ENCODE measurements around the gene GMCL2. TPM values are rescaled to one million over a fixed set of nuclear protein-coding genes. Genes with fewer than 3 reads are reported as not detected.

The GMCL2 gene
- total and polyA plus RNA-seq, 8 donors: 0.06 TPM; not detected in 7

DNA sequence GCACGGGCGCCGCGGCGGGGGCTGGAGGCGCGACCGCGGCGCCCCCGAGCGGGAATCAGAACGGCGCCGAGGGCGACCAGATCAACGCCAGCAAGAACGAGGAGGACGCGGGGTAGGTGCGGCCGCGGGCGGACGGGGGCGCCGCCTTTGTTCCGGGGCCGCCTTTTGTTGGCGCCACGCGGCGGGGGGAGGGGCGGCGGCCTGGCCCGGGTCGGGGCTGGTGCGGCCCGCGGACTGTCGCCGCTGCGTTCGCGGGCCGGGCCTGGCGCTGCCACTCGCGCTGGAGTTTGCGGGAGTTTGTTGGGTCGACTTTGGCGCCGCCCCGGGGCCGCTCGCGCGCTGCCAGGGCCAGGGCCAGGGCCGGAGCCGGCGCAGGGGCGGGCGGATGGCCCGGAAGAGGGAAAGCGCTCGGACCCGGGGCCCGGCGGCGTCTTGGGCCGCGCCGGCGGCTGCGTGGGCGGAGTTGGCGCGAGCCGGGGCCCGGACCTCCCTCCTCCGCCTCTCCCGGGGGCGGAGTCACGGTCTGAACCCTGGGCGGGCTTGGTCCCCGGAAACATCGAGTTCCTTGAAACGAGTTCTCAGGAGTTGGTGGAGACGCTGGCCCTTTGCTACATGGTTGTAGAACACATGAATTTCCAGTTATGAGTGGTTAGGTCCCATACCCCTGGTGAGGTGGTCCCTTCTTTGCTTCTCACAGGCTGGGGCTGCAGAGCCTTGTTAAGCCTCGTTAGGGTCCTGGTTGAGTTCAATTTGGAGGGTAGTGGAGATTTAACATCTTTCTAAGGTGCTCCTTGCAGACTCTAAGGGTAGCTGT is 18.0 kb upstream of the GMCL2 start:
- DNase-seq (peak; percentile 54 to 96 (median 82)), ATAC-seq (peak; percentile 73)
- peaks cover 0 to 42% of the 10 kb centered on the region in 2 donors for H3K36me3 ChIP-seq
- peak overlapping the region; percentile 84 to 86 for H3K4me3 ChIP-seq
- no peaks in the 10 kb centered on the region for H3K9me3 ChIP-seq
- peaks cover 24 to 54% of the 10 kb centered on the region in 2 donors for H3K4me1 ChIP-seq
- TF ChIP-seq, protein P1, sequence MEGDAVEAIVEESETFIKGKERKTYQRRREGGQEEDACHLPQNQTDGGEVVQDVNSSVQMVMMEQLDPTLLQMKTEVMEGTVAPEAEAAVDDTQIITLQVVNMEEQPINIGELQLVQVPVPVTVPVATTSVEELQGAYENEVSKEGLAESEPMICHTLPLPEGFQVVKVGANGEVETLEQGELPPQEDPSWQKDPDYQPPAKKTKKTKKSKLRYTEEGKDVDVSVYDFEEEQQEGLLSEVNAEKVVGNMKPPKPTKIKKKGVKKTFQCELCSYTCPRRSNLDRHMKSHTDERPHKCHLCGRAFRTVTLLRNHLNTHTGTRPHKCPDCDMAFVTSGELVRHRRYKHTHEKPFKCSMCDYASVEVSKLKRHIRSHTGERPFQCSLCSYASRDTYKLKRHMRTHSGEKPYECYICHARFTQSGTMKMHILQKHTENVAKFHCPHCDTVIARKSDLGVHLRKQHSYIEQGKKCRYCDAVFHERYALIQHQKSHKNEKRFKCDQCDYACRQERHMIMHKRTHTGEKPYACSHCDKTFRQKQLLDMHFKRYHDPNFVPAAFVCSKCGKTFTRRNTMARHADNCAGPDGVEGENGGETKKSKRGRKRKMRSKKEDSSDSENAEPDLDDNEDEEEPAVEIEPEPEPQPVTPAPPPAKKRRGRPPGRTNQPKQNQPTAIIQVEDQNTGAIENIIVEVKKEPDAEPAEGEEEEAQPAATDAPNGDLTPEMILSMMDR (IDR thresholded peaks at IDR 0.05): no peak
- peak overlapping the region; percentile 85 to 93 for H3K27ac ChIP-seq
- intact Hi-C loops (cut with DNase I): no loop called here
- H3K27me3 ChIP-seq: no peaks in the 10 kb centered on the region

DNA sequence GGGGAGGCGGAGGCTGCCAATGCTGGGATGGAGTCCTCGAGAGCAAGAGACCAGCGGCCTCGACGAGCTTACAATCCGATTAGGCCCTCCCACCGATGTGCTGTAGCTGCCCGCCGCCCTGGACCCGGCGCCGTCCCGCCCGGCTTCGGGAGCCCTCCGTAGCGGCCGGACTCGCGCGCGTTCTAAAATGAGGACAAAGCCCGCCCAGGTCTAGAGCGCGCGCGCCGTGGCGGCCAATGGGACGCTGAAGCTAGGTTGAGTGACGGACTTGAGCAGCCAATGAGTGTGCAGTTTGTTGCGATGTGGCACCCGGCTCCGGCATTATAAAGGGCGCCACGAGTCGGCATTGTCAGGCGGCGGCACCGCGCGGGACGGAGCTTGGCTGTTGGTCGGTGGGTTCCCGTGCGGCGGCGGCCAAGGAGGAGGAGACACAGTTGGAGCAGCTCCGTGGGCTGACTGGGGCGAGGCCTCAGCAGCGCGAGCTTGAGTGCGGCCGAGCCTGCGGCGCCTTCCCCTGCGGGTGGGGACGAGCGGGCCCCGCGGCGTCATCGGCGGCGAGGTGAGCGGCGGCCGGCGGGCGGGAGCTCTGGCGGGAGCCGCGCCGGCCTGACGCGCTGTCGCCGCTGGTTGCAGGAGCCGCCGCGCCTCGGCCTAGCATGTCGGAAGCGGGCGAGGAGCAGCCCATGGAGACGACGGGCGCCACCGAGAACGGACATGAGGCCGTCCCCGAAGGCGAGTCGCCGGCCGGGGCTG is 17.2 kb upstream of the GMCL2 start, which contains the start of gene HNRNPAB:
TSS of gene HNRNPAB (plus strand) at position 352 of the 753 bp plus-strand sequence. CDS start at position 657, 305 bp downstream.
- intact Hi-C loops (cut with DNase I): no loop called here
- no peaks in the 10 kb centered on the region for H3K9me3 ChIP-seq

DNA sequence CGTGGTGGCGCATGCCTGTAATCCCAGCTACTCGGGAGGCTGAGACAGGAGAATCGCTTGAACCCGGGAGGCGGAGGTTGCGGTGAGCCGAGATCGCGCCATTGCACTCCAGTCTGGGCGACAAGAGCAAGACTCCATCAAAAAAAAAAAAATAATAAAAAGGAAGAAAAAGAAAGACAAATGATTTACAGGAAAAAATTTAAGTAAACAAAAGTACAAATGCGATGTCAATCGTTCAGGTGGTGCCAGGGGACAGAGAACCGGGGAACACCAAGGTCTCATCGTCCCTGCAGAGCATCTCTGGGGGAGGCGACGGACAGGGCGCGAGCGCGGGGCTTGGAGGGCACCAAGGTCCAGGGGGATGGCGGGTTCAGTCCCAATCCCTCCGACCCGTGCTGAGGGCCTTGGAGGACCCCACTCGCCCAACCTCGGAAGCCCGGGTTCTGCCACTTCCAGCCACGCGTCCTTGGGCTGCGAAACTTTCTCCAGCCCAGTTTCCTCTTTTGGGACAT is 16.6 kb upstream of the GMCL2 start:
- peak in 1 of 4 donors; percentile 87 for DNase-seq
- TF ChIP-seq, protein P1 (IDR thresholded peaks at IDR 0.05): no peak

More for the DNA sequence above, 17.2 kb upstream of the GMCL2 start, which contains the start of gene HNRNPAB:
- Histone ChIP-seq H3K4me1 (peaks cover 24 to 54% of the 10 kb centered on the region in 2 donors), H3K36me3 (peaks cover 0 to 34% of the 10 kb centered on the region in 2 donors), H3K27me3 (no peaks in the 10 kb centered on the region), H3K4me3 (peak within 1 kb of the TSS; percentile 84 to 86), H3K27ac (peak within 1 kb of the TSS; percentile 85 to 93)
- DNase-seq (peak; percentile 94 to 98 (median 96)), ATAC-seq (peak; percentile 88)
- TF ChIP-seq, protein P1 (IDR thresholded peaks at IDR 0.05): no peak

DNA sequence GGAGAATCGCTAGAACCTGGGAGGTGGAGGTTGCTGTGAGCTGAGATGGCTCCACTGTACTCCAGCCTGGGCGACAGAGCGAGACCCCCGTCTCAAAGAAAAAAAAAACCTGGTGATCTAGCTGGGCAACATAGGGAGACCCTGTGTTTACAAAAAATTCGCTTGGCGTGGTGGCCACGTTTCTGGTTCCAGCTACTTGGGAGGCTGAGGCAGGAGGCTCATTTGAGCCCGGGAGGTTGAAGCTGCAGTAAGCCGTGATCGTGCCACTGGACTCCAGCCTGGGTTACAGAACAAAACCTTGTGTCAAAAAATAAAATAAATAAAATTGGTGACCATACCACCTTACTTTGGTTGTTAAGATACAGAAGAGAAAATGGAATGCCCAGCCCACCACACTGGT is 15.4 kb upstream of the GMCL2 start:
- no peak for ATAC-seq
- no peak for DNase-seq
- Histone ChIP-seq H3K9me3 (no peaks in the 10 kb centered on the region), H3K4me1 (peaks cover 17 to 41% of the 10 kb centered on the region in 2 donors), H3K27ac (no peak overlapping the region), H3K36me3 (peaks cover 0 to 16% of the 10 kb centered on the region in 2 donors), H3K4me3 (no peak overlapping the region), H3K27me3 (no peaks in the 10 kb centered on the region)
- intact Hi-C loops (cut with DNase I): no loop called here
- TF ChIP-seq, protein P1 (IDR thresholded peaks at IDR 0.05): no peak

More for the DNA sequence above, 16.6 kb upstream of the GMCL2 start:
- Histone ChIP-seq H3K9me3 (no peaks in the 10 kb centered on the region), H3K36me3 (peaks cover 0 to 28% of the 10 kb centered on the region in 2 donors), H3K27me3 (no peaks in the 10 kb centered on the region), H3K4me3 (peak overlapping the region; percentile 84 to 86), H3K27ac (peak overlapping the region; percentile 85 to 93), H3K4me1 (peaks cover 24 to 53% of the 10 kb centered on the region in 2 donors)
- ATAC-seq: peak; percentile 2
- intact Hi-C loops (cut with DNase I): no loop called here
